Lower leg skin (tissue), 4 donors: Measurements from ENCODE around the gene MVK. TPM values are rescaled to one million over a fixed set of nuclear protein-coding genes. Genes with fewer than 3 reads are reported as not detected.

Source experiments
- DNase-seq, 2 donors: peaks; one replicate each; pipeline ENCODE4 v3.0.0-alpha.2; 2019; ENCODE audit warnings: low spot score in 2 of 2
- H3K4me3 ChIP-seq: fragments of 200-600 bp; sonication (generic); 2 replicates; pipeline ENCODE4 v1.5.1; 2017; ENCODE audit warnings: mild to moderate bottlenecking, low read depth; ENCODE audit not compliant: poor library complexity, severe bottlenecking
- CTCF ChIP-seq, 3 donors: fragments of 450-650 bp; IDR thresholded peaks; one replicate each; pipeline ENCODE4 v1.5.1; 2016; ENCODE audit warnings: antibody characterized with exemption in 3 of 3, mild to moderate bottlenecking in 3 of 3, moderate library complexity in 2 of 3
- POLR2A ChIP-seq, 2 donors: fragments of 450-650 bp; IDR thresholded peaks; one replicate each; pipeline ENCODE4 v1.6.1; 2016 to 2017; ENCODE audit warnings: antibody characterized with exemption in 2 of 2, mild to moderate bottlenecking in 1 of 2, moderate library complexity in 1 of 2
- WGBS, 2 donors: methylation state at CpG; one replicate each; pipeline ENCODE4 v1.1.5; 2018; 5-methylcytosine and 5-hydroxymethylcytosine counted together
- intact Hi-C: fragments of 100-400 bp; cut with DNase I; formaldehyde crosslinking; loops from one replicate; pipeline ENCODE4 v1.15.0; 2023; ENCODE audit warnings: low total_unique reads
- total RNA-seq, 4 donors: library from RNA; depleted of rRNA; stranded (reverse); fragments of >200 nt; gene quantifications; one replicate each; pipeline ENCODE4 v1.1.0, GENCODE V29; 2016

The MVK gene
- total RNA-seq, 4 donors from 2014 or later: 50.1 to 71.9 (median 61.9) TPM

GRCh38 chr12:109559200-109559505 is 14.4 kb upstream of the MVK start:
- WGBS, 2 donors: 87 to 92% methylated on average over 6 of the region's 6 CpGs
- no peak for DNase-seq
- TF ChIP-seq CTCF (IDR thresholded peaks at IDR 0.05) (no peak), POLR2A (IDR thresholded peaks at IDR 0.05) (no peak)
- intact Hi-C loops: no loop called here
- H3K4me3 ChIP-seq: no peak overlapping the region

DNA sequence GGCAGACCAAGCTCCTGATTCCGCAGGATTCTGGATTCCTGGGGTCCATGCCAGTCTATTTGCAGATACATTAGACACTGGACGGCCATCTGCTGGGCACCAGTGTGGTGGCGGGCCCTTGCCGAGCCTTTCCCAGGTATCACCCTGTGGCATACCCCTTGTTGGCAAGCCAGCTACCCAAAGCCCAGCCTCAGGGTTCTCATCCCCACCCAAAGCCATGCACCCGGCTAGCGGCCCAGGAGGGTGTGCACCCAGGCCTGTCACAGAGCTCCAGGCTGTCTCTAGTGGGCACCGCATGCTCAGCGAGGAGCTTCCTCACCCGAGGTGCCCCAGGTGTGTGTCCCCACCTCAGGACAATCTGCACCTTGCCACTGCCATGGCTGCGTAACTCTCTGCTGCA is 14.0 kb upstream of the MVK start:
- H3K4me3 ChIP-seq: no peak overlapping the region
- TF ChIP-seq CTCF (IDR thresholded peaks at IDR 0.05): no peak
- TF ChIP-seq POLR2A (IDR thresholded peaks at IDR 0.05): no peak
- DNase-seq: no peak
- 96 to 98% methylated on average over 8 of the region's 10 CpGs for WGBS, 2 donors
- intact Hi-C loops: no loop called here

- no peak for DNase-seq
- WGBS, 2 donors: 82 to 89% methylated on average over 26 to 27 of the region's 30 CpGs
- no peak for TF ChIP-seq CTCF (IDR thresholded peaks at IDR 0.05)
- TF ChIP-seq POLR2A (IDR thresholded peaks at IDR 0.05): no peak
- intact Hi-C loops: no loop called here
- H3K4me3 ChIP-seq: no peak overlapping the region
Observed at GRCh38 chr12:109560867-109561710, 12.5 kb upstream of the MVK start.

DNA sequence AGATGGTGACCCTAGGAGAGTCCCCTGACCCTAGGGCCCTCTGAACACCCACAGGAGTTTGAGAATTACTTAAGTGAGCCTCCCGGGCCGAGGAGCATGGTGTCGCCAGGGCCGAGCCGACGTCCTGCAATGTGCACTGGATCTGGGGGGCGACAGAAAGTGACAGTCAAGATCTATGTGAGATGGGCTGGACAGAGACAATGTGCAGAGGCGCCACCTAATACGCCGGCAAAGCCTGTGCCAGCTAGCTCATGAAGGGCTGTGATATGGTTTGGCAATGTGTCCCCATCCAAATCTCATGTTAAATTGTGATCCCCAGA is 11.9 kb upstream of the MVK start:
- no peak for DNase-seq
- TF ChIP-seq POLR2A (IDR thresholded peaks at IDR 0.05) (no peak), CTCF (IDR thresholded peaks at IDR 0.05) (no peak)
- H3K4me3 ChIP-seq: no peak overlapping the region
- intact Hi-C loops: no loop called here
- WGBS, 2 donors: 96 to 99% methylated on average over 10 of the region's 10 CpGs

GRCh38 chr12:109562871-109563270 is 10.7 kb upstream of the MVK start:
- DNase-seq: no peak
- no peak for TF ChIP-seq CTCF (IDR thresholded peaks at IDR 0.05)
- no peak for TF ChIP-seq POLR2A (IDR thresholded peaks at IDR 0.05)
- no peak overlapping the region for H3K4me3 ChIP-seq
- 92 to 98% methylated on average over 4 of the region's 4 CpGs for WGBS, 2 donors
- intact Hi-C loops: no loop called here
